GM19452 (cell line): ENCODE results near the gene POU2F1.

Source experiments
- ATAC-seq: cut with Tn5 transposase; IDR thresholded peaks from one replicate; pipeline ENCODE4 v1.9.1; 2021; ENCODE audit not compliant: unreplicated experiment

The POU2F1 gene

GRCh38 chr1:167357305-167357704 is 136.6 kb downstream of the POU2F1 start:
- ATAC-seq = no peak

DNA sequence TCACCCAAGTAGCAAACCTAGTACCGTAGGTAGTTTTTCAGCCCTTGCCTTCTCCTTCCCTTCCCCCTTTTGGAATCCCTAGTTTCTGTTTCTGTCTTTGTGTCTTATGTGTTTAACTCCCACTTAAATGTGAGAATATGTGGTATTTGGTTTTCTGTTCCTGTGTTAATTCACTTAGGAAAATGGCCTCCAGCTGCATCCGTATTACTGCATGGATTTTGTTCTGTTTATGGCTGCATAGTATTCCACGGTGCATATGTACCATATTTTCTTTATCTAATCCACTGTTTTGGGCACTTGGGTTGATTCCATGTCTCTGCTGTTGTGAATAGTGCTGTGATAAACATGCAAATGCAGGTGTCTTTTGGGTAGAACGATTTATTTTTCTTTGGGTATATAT is 138.6 kb downstream of the POU2F1 start:
- ATAC-seq = no peak

DNA sequence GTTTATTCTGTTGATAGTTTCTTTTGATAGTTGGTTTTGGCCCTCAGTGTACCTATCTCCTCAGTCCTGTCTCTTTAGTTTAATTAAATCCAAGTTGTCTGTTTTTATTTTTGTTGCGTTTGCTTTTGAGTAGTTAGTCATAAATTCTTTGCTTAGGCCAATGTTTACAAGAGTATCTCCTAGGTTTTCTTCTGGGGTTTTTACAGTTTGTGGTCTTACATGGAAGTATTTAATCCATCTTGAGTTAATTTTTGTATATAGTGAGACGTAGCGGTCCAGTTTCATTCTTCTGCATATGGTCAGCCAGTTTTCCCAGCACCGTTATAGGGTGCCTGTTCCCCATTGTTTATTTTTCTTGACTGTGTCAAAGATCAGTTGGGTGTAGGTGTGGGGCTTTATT is 139.4 kb downstream of the POU2F1 start:
- ATAC-seq = no peak

- ATAC-seq = no peak
Measured at GRCh38 chr1:167362638-167363037, 142.0 kb downstream of the POU2F1 start.

DNA sequence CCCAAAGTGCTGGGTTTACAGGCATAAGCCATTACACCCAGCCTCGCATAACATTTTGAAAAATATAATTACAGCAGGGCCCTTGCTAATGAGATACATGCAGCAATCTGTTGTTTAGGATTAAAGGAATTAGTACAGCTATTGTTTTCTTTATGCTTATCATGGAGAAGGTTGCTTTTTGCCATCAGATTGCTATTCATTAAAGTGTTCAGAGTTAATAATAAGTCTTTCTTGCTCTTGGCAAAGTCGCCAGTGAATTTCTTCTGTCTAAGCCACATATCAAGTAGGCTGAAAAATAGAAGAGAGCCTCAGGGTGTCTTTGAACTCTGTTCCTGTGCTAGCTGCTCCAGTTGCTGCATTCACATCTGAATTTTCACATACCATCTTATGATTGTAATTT is 144.1 kb downstream of the POU2F1 start:
- no peak for ATAC-seq

DNA sequence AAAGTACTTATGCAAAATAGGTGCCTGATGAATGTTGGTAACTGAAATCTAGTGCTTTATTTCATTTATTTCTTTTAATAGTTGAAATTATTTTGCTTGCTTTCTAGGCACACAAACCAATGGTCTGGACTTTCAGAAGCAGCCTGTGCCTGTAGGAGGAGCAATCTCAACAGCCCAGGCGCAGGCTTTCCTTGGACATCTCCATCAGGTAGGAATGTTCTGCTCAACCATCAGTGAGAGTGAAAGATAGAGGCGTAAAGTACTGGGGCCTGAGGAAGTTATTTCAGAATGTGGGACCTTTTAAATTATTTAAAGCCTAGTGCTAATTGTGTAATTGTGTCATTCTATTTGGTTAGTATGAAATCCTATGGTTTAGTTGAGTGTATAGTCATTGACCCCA is 144.7 kb downstream of the POU2F1 start:
- ATAC-seq = no peak

DNA sequence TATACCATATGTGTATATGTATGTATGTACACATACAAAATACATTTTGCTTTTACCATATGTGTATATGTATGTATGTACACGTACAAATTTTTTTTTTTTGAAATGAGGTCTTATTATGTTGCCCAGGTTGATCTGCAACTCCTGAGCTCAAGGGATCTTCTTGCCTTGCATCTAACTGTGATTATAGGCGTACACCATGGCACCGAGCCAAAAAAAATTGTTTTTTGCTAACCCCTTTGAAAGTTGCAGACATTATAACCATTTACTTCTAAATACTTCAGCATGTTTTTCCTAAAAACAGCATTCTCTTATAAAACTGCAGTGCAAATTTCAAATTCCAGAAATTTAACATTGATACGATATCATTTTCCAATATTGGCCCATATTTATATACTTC is 147.0 kb downstream of the POU2F1 start:
- no peak for ATAC-seq

GRCh38 chr1:167369175-167369574 is 148.5 kb downstream of the POU2F1 start:
- ATAC-seq = no peak

DNA sequence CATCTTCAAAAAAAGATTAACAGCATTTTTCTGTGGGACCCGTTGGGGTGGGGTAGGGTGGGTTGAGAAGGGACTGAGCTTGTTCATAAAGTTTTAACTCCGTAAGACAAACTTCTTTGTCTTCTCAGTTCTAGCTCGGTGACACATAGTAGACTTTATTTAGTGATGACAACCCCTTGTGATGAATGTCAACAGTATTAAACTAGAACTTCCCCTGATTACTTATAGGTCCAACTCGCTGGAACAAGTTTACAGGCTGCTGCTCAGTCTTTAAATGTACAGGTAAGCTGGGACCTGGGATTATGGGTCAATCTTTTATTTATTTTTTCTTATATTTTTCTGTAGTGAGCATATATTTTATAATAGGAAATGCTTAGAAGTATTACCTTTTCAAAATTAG is 149.2 kb downstream of the POU2F1 start:
- no peak for ATAC-seq

DNA sequence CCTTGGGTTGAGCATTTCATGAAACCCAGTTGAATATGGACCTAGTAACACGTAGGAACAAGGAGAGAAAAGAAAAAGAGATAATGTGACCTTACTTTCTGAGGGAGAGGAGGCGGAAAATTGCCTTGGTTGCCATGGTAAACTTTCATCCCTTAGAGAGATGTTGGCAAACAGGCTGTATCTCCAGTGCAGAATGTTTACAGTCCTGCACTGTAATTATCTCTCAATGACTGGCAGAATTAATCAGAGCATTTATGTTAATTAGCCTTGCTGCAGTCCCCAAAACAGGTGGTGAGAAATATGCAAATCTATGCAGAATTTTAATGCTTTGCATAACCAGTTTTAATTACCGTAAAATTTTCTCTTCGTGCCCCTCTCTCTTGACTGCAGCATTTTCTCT is 150.3 kb downstream of the POU2F1 start:
- no peak for ATAC-seq

- no peak for ATAC-seq
Measured at GRCh38 chr1:167373398-167373797, 152.7 kb downstream of the POU2F1 start.

DNA sequence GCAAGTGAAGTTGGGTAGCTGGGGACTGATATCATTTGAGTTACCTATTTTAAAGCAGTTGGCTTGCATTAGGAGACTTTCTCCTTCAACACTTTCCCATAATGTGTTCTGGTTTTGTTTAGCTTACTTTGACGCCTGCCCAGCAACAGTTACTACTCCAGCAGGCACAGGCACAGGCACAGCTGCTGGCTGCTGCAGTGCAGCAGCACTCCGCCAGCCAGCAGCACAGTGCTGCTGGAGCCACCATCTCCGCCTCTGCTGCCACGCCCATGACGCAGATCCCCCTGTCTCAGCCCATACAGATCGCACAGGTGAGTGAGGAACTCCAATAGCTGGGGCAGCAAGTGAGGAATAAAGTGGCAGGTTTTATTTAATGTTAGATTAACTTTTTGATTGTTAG is 153.3 kb downstream of the POU2F1 start:
- no peak for ATAC-seq

DNA sequence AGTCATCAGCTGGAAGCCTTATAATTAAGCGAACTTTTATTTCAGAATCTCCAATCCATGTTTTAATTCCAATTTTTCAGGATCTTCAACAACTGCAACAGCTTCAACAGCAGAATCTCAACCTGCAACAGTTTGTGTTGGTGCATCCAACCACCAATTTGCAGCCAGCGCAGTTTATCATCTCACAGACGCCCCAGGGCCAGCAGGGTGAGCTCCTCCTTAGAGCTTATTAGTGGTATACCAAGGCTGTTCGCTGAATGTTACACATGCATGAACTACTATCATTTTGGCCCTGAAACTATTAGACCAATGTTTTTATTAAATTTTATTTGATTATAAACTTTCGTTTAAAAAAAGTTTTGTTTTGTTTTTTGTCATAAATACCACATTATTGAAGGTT is 155.3 kb downstream of the POU2F1 start:
- ATAC-seq = no peak

DNA sequence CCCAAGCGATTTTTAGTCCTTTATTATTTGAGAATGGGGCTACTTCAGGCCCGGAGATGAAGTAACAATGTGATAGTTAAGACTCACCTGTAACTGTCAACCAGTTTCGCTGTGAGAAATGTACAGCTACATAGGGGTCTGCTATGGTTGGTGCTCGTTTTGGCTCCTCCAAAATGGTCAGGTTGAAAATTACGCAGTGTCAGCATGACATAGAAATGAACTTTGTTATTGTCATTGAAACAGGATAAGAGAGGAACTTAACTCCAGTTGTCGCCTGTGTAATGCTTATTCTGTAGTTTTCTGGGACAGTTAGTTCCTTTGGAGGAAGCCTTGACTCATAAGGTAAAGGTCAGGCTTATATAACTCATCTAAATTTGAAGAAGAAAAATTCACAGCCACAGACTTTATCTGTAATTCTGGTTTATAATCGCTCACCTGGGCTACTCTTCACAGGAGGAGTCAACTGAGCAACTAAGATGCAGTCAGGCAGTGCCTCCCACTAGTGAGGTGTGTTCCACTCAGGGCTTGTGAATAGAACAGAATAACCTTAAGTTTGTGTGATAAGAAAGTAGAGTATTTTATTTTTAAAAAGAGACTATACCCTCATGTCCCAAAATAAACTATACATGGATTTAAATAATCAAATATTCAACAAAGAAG is 166.7 kb downstream of the POU2F1 start:
- no peak for ATAC-seq

DNA sequence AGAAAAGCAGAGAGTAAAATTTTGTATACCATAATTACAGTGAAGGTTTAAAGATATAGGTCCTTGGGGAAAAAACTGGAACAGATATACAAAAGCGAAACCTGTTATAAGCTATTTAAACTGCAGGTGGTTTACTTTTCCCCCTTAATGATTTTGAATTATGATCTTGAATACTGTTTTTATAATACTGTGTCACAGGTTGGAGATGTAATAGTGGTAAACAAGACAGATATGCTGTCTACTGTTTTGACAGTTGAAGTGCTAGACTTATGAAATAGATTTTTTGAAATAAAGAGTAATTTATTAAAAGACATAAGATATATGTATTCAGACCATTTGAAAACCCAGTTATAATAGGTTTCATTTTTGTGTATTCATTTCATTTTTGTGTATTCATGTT is 168.3 kb downstream of the POU2F1 start:
- no peak for ATAC-seq

GRCh38 chr1:167392200-167392696 is 171.6 kb downstream of the POU2F1 start:
- ATAC-seq = no peak

- ATAC-seq = no peak
Measured at GRCh38 chr1:167400359-167400953, 179.8 kb downstream of the POU2F1 start.

DNA sequence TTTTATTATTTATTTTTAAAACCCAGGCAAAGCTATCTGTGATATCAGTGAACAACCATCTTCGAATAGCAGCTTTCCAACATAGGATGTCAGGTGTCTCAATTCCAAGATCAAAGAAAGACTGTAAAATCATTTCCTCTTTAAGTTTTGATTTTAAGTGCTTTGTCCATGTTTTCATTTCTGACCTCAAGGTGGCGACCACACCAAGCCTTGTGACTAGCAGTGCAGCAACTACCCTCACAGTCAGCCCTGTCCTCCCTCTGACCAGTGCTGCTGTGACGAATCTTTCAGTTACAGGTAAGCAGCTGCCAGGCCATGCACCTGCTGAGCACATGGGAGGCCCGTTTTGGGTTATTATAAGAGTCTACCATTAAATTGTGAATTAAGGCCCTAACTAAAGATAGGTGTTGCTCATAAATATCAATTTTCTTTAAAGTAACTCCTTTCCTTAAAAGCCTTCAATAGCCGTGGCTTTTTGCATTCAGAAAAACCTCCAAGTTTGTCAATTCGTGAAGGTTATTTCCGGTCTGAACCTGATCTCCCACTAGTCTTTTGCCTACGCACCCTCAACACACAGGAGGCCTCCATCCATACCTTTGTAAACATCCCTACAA is 180.7 kb downstream of the POU2F1 start:
- peak; percentile 69 for ATAC-seq

GRCh38 chr1:167404161-167404888 is 183.6 kb downstream of the POU2F1 start:
- no peak for ATAC-seq

- no peak for ATAC-seq
Measured at GRCh38 chr1:167404908-167405307, 184.2 kb downstream of the POU2F1 start.

GRCh38 chr1:167408355-167408754 is 187.7 kb downstream of the POU2F1 start:
- no peak for ATAC-seq

GRCh38 chr1:167409183-167409582 is 188.5 kb downstream of the POU2F1 start:
- no peak for ATAC-seq
